ENCODE data around the gene PELI2.

Gene PELI2

GRCh38 chr14:56321861-56322260, 203.7 kb downstream of the PELI2 start (continued):
- TF ChIP-seq WT1 (tag by site-specific recombination; IDR thresholded peaks at IDR 0.05) = no peak
- TF ChIP-seq ZNF114 (tag by site-specific recombination; IDR thresholded peaks at IDR 0.05) = no peak
- no peak for TF ChIP-seq KLF1 (tag by site-specific recombination; IDR thresholded peaks at IDR 0.05)
- TF ChIP-seq ZNF37A (tag by site-specific recombination; IDR thresholded peaks at IDR 0.05) = no peak

- Histone ChIP-seq H3K4me3 (ENCODE audit: low read depth, low read length) (no peak overlapping the region), H3K4me1 (ENCODE audit: control insufficient read depth, insufficient read depth, low read length) (no peaks in the 10 kb centered on the region), H3K9me3 (ENCODE audit: control insufficient read depth, insufficient read depth, low read depth, low read length) (no peaks in the 10 kb centered on the region), H3K27ac (ENCODE audit: extremely low read depth, low read depth, low read length) (no peak overlapping the region), H3K36me3 (ENCODE audit: control insufficient read depth in 2 of 2, insufficient read depth in 1 of 2, low read length in 2 of 2) (no peaks in the 10 kb centered on the region)
- POLR2A ChIA-PET = no interaction called here
- CTCF ChIA-PET = no interaction called here
- TF ChIP-seq ZNF335 (tag by site-specific recombination; conservative IDR thresholded peaks at IDR 0.05) (no peak), ZNF785 (tag by site-specific recombination; IDR thresholded peaks at IDR 0.05) (no peak), ZNF175 (tag by site-specific recombination; IDR thresholded peaks at IDR 0.05) (no peak), RBAK (tag by site-specific recombination; IDR thresholded peaks at IDR 0.05) (no peak), ZNF37A (tag by site-specific recombination; IDR thresholded peaks at IDR 0.05) (no peak), ZNF610 (tag by site-specific recombination; IDR thresholded peaks at IDR 0.05; ENCODE audit: borderline replicate concordance) (no peak), ZBTB1 (tag by site-specific recombination; IDR thresholded peaks at IDR 0.05) (no peak), SALL2 (tag by site-specific recombination; IDR thresholded peaks at IDR 0.05; ENCODE audit: borderline replicate concordance) (no peak), ZNF677 (tag by site-specific recombination; IDR thresholded peaks at IDR 0.05) (no peak), ZFP69B (tag by site-specific recombination; IDR thresholded peaks at IDR 0.05) (no peak), ZNF626 (tag by site-specific recombination; IDR thresholded peaks at IDR 0.05) (no peak), EGR2 (tag by site-specific recombination; IDR thresholded peaks at IDR 0.05; ENCODE audit: low read depth) (no peak), ZEB2 (tag by site-specific recombination; IDR thresholded peaks at IDR 0.05) (no peak), ZNF266 (tag by site-specific recombination; IDR thresholded peaks at IDR 0.05; ENCODE audit: low read depth) (no peak), ZNF777 (tag by site-specific recombination; IDR thresholded peaks at IDR 0.05; ENCODE audit: borderline replicate concordance) (no peak), ZNF426 (tag by site-specific recombination; IDR thresholded peaks at IDR 0.05) (no peak), ZNF248 (tag by site-specific recombination; IDR thresholded peaks at IDR 0.05) (no peak), ZNF670 (tag by site-specific recombination; IDR thresholded peaks at IDR 0.05; ENCODE audit: low read depth) (no peak)
- TF ChIP-seq, protein P1, sequence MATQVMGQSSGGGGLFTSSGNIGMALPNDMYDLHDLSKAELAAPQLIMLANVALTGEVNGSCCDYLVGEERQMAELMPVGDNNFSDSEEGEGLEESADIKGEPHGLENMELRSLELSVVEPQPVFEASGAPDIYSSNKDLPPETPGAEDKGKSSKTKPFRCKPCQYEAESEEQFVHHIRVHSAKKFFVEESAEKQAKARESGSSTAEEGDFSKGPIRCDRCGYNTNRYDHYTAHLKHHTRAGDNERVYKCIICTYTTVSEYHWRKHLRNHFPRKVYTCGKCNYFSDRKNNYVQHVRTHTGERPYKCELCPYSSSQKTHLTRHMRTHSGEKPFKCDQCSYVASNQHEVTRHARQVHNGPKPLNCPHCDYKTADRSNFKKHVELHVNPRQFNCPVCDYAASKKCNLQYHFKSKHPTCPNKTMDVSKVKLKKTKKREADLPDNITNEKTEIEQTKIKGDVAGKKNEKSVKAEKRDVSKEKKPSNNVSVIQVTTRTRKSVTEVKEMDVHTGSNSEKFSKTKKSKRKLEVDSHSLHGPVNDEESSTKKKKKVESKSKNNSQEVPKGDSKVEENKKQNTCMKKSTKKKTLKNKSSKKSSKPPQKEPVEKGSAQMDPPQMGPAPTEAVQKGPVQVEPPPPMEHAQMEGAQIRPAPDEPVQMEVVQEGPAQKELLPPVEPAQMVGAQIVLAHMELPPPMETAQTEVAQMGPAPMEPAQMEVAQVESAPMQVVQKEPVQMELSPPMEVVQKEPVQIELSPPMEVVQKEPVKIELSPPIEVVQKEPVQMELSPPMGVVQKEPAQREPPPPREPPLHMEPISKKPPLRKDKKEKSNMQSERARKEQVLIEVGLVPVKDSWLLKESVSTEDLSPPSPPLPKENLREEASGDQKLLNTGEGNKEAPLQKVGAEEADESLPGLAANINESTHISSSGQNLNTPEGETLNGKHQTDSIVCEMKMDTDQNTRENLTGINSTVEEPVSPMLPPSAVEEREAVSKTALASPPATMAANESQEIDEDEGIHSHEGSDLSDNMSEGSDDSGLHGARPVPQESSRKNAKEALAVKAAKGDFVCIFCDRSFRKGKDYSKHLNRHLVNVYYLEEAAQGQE (tag by site-specific recombination; IDR thresholded peaks at IDR 0.05) = no peak
Measured at GRCh38 chr14:56322531-56322930, 204.3 kb downstream of the PELI2 start.

DNA sequence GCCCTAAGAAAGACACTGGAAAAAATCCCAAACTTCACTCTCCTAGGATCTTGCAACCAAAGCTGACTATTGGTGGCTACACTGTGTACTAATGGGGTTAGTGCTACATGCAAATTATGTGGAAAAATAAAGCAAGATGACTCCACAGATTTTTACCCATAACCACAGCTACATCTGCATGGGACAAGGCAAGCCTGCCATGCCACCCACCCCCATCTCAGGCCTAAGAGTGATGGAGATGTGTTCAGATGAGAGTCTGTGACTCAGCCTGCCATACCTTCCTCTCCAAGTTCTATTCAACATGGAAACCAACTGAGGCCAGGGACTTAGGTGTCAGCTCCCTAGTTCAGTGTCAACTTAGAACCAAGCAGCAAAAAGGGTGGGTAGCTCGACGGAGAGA, 206.2 kb downstream of the PELI2 start:
- Histone ChIP-seq H3K9me3 (ENCODE audit: control insufficient read depth, insufficient read depth, low read depth, low read length) (no peaks in the 10 kb centered on the region), H3K36me3 (ENCODE audit: control insufficient read depth in 2 of 2, insufficient read depth in 1 of 2, low read length in 2 of 2) (no peaks in the 10 kb centered on the region), H3K4me3 (ENCODE audit: low read depth, low read length) (no peak overlapping the region), H3K4me1 (ENCODE audit: control insufficient read depth, insufficient read depth, low read length) (no peaks in the 10 kb centered on the region), H3K27ac (ENCODE audit: extremely low read depth, low read depth, low read length) (no peak overlapping the region)
- ChIA-PET POLR2A (no interaction called here), CTCF (interaction anchor here (0.6 kb wide), 1 partner anchor 1782 kb away, joined by 3 read pairs; no protein-coding TSS in a partner anchor)
- TF ChIP-seq KLF7 (tag by site-specific recombination; IDR thresholded peaks at IDR 0.05; ENCODE audit: borderline replicate concordance) = no peak
- no peak for TF ChIP-seq SCRT1 (tag by site-specific recombination; IDR thresholded peaks at IDR 0.05; ENCODE audit: borderline replicate concordance)
- no peak for TF ChIP-seq ZNF48 (tag by site-specific recombination; IDR thresholded peaks at IDR 0.05)
- TF ChIP-seq ZNF624 (tag by site-specific recombination; IDR thresholded peaks at IDR 0.05) = no peak
